OCI-LY3 (cell line): ENCODE data around the gene LRRC41.

Experiments
- H2AFZ ChIP-seq: fragments of 200-600, 300-600 bp; shearing (Covaris generic); 2 replicates; pipeline ENCODE4 v1.6.0; 2014; ENCODE audit warnings: antibody characterized with exemption, low read depth, low read length
- H3K27ac ChIP-seq: fragments of 200-600, 300-600 bp; sonication (generic); 2 replicates; pipeline ENCODE4 v1.5.1; 2014; ENCODE audit warnings: mild to moderate bottlenecking, low read length, moderate library complexity, mixed read lengths
- H3K27me3 ChIP-seq: fragments of 200-600, 300-600 bp; sonication (generic); 2 replicates; pipeline ENCODE4 v1.6.1; 2014; ENCODE audit warnings: low read depth, low read length, mixed read lengths
- H3K36me3 ChIP-seq: fragments of 200-600, 300-600 bp; sonication (generic); replicated peaks from 2 replicates; pipeline ENCODE3; 2014; ENCODE audit warnings: low read depth, low read length, mixed read lengths
- H3K4me1 ChIP-seq: fragments of 300-600, 200-600 bp; sonication (generic); 2 replicates; pipeline ENCODE4 v1.6.1; 2014; ENCODE audit warnings: low read length, mixed read lengths
- H3K4me2 ChIP-seq: fragments of 200-600, 300-600 bp; sonication (generic); 2 replicates; pipeline ENCODE4 v1.6.1; 2014; ENCODE audit warnings: low read length, mixed read lengths
- H3K4me3 ChIP-seq: fragments of 300-600, 200-600 bp; sonication (generic); 2 replicates; pipeline ENCODE4 v1.5.1; 2014; ENCODE audit warnings: antibody characterized with exemption, mild to moderate bottlenecking, low read length, moderate library complexity
- H3K79me2 ChIP-seq: fragments of 300-600, 200-600 bp; shearing (Covaris generic); 2 replicates; pipeline ENCODE4 v1.6.1; 2014; ENCODE audit warnings: mild to moderate bottlenecking, low read length, mixed read lengths
- H3K9ac ChIP-seq: fragments of 300-600, 200-600 bp; shearing (Covaris generic); 2 replicates; pipeline ENCODE4 v1.6.0; 2014; ENCODE audit warnings: mild to moderate bottlenecking, low read length, moderate library complexity
- H3K9me3 ChIP-seq: fragments of 200-600, 300-600 bp; shearing (Covaris generic); 2 replicates; pipeline ENCODE4 v1.6.1; 2014; ENCODE audit warnings: low read length, mixed read lengths; ENCODE audit not compliant: insufficient read depth
- H4K20me1 ChIP-seq: fragments of 200-600, 300-600 bp; sonication (generic); 2 replicates; pipeline ENCODE4 v1.6.1; 2016; ENCODE audit warnings: low read length, mixed read lengths; ENCODE audit not compliant: insufficient read depth
- EZH2phosphoT487 ChIP-seq: fragments of 200-600 bp; shearing (Covaris generic); IDR thresholded peaks from 2 replicates; pipeline ENCODE4 v1.6.1; 2018; ENCODE audit warnings: antibody characterized with exemption, mixed run types, low read depth
- TF ChIP-seq, protein P1 (sequence below): fragments of 200-600, 300-600 bp; sonication (generic); IDR thresholded peaks from 2 replicates; pipeline ENCODE4 v1.5.1; 2014; ENCODE audit warnings: antibody characterized with exemption, low read length, low read depth

The LRRC41 gene

DNA sequence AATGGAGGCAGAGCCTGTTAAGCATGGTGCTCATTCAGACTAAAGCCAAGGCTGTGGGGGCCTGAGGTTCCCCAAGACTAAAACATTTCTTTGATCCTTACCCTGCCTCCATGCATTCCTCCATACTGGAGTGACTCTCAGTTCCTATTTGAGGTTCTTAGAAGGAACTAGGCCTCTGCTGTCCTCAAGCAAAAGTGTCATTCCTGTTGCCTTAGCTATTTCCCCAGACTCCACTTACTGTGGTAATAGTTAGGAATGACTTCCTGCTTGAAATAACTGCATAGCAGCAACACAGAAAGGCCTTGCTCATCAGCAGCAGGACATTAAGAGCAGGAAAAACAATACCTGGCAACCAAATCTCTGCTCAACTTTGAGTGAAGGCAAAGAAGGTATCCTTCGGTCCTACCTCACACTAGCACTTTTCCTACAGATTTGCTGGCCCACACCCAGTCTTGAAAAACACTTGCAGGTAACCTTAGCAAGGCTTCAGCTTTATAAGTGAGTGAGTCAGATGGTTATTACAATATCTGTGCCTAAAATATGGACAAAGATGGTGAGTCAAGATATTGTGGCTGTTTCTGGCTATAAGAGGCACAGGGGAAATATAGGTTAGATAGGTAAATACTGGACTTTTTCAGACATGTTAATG, 14.8 kb downstream of the LRRC41 start:
- Histone ChIP-seq H2AFZ (no peak overlapping the region), H3K79me2 (no peaks in the 10 kb centered on the region), H3K9ac (no peak overlapping the region), H3K9me3 (no peaks in the 10 kb centered on the region), H3K27me3 (no peaks in the 10 kb centered on the region), H3K4me2 (no peak overlapping the region), H3K27ac (no peak overlapping the region), H3K4me1 (no peaks in the 10 kb centered on the region), H3K36me3 (peaks cover 25% of the 10 kb centered on the region), H3K4me3 (no peak overlapping the region), H4K20me1 (no peaks in the 10 kb centered on the region)
- TF ChIP-seq, protein P1, sequence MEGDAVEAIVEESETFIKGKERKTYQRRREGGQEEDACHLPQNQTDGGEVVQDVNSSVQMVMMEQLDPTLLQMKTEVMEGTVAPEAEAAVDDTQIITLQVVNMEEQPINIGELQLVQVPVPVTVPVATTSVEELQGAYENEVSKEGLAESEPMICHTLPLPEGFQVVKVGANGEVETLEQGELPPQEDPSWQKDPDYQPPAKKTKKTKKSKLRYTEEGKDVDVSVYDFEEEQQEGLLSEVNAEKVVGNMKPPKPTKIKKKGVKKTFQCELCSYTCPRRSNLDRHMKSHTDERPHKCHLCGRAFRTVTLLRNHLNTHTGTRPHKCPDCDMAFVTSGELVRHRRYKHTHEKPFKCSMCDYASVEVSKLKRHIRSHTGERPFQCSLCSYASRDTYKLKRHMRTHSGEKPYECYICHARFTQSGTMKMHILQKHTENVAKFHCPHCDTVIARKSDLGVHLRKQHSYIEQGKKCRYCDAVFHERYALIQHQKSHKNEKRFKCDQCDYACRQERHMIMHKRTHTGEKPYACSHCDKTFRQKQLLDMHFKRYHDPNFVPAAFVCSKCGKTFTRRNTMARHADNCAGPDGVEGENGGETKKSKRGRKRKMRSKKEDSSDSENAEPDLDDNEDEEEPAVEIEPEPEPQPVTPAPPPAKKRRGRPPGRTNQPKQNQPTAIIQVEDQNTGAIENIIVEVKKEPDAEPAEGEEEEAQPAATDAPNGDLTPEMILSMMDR, result no peak
- TF ChIP-seq EZH2phosphoT487, result no peak

DNA sequence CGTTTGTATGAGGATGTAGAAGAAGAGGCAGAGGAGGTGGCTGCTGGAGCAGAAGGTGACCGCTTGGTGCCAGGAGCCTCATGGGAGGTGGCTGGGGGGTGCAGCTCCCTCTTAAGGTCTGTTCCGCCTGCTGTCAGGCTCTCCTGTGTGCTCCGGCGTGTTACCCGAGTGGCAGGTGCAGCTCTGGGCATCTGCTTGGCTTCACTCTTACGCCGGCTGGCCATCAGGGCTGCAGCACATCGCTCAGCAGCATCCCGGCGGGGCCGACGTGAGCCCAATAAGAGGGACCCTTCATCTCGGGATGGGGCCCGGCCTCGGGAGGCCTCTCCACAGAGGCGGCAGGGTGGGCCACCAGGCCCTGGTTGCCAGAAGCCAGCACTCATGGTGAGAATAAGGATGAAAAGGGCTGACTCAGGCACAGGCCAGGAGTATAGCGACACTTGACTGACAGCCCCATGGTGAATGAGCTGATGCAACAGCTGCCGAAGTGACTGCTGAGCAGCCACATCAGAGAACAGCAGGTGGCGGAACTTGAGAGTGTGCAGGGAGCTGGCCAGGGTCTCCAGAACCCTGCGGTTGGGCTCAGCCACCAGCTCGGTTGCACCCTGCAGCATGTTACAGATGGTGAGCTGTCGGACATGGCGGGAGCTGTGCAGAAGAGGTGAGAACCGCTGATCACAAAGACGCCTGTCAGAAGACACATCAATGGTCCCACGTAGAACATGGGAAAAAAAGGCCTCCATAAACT, 17.5 kb downstream of the LRRC41 start:
- no peak overlapping the region for H3K27ac ChIP-seq
- no peaks in the 10 kb centered on the region for H3K27me3 ChIP-seq
- peaks cover 41% of the 10 kb centered on the region for H3K36me3 ChIP-seq
- H3K9ac ChIP-seq, result no peak overlapping the region
- H2AFZ ChIP-seq, result no peak overlapping the region
- H3K79me2 ChIP-seq, result no peaks in the 10 kb centered on the region
- no peaks in the 10 kb centered on the region for H3K9me3 ChIP-seq
- H3K4me1 ChIP-seq, result no peaks in the 10 kb centered on the region
- no peak overlapping the region for H3K4me2 ChIP-seq
- H3K4me3 ChIP-seq, result no peak overlapping the region
- TF ChIP-seq, protein P1, result no peak
- no peak for TF ChIP-seq EZH2phosphoT487
- H4K20me1 ChIP-seq, result no peaks in the 10 kb centered on the region

DNA sequence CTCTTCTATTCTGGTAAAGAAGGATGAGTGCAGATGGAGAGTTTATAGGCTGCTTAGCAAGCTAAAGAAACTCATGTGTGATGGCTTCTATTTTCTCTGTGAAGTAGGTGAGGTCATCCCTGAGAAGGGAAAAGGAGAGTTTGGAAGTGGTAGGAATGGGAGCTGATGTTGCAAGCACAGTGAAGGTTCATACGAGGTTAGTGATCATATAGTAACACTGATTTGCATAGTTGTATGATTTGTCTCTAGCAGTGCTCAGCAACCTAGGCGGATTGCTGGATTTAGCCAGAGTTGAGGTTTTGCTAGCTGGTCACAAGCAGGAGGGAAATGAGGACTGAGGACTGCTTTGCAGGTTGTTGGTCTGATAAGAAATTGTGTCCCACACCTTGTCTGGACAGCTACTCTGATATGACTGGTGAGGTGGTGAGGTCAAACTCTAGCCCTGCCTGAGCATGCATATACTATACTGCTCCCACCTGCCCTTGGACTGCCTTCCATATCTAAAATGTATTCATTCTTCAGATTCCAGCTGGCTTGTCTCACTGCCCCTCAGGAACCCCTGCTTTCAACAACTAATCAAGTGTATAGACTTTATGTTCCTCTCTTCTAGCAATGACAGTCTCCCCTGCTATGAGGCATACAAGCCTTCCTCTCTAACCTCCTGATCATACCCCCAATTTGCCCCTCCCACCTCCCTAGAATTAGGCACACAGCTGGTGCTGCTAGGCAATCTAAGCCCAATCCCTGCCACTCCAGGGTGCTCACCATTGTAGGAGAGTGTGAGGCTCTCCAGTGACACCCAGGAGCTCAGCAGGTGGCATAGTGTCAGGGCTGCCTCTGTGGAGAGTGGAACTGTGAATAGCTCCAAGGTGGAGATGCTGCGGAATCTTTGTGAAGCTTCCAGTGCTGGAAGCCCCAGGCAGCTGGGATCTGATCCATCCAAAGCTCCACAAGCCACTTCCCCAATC, 18.5 kb downstream of the LRRC41 start:
- H4K20me1 ChIP-seq, result no peaks in the 10 kb centered on the region
- H3K27me3 ChIP-seq, result no peaks in the 10 kb centered on the region
- no peak overlapping the region for H3K4me3 ChIP-seq
- no peak overlapping the region for H3K9ac ChIP-seq
- H3K4me1 ChIP-seq, result no peaks in the 10 kb centered on the region
- peaks cover 52% of the 10 kb centered on the region for H3K36me3 ChIP-seq
- H2AFZ ChIP-seq, result no peak overlapping the region
- H3K9me3 ChIP-seq, result no peaks in the 10 kb centered on the region
- no peak overlapping the region for H3K4me2 ChIP-seq
- no peaks in the 10 kb centered on the region for H3K79me2 ChIP-seq
- no peak for TF ChIP-seq EZH2phosphoT487
- TF ChIP-seq, protein P1, result no peak
- H3K27ac ChIP-seq, result no peak overlapping the region

DNA sequence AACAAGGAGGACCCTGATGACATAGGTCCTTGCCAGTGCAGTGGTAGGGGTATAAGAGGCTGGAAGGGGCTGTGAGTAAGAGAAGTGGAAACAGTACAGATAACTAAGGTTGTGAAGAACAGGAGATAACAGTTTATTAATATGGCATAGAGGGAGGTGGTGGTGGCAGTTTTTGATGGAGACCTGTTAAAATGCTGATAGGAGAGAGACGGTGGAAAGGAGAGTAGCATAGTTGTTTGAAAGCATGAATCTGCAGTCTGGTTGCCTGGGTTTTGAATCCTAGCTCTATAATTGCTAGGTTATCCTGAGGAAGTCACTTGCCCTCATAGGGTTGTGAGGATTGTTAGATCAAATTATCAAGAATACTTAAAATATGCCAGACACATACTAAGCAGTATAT, 19.4 kb downstream of the LRRC41 start:
- H3K9me3 ChIP-seq, result no peaks in the 10 kb centered on the region
- H3K36me3 ChIP-seq, result peaks cover 57% of the 10 kb centered on the region
- TF ChIP-seq EZH2phosphoT487, result no peak
- TF ChIP-seq, protein P1, result no peak
- H3K4me1 ChIP-seq, result no peaks in the 10 kb centered on the region
- H3K27me3 ChIP-seq, result no peaks in the 10 kb centered on the region
- H2AFZ ChIP-seq, result no peak overlapping the region
- H3K9ac ChIP-seq, result no peak overlapping the region
- H3K4me2 ChIP-seq, result no peak overlapping the region
- no peaks in the 10 kb centered on the region for H4K20me1 ChIP-seq
- no peak overlapping the region for H3K4me3 ChIP-seq
- no peaks in the 10 kb centered on the region for H3K79me2 ChIP-seq
- no peak overlapping the region for H3K27ac ChIP-seq
